Measurements from ENCODE around the gene PRPH.
"Not testable (repeated sequence)": the region's sequence is repeated elsewhere in the genome, so short reads cannot be mapped to it uniquely, and the experiment has no call there.

The PRPH gene

GRCh38 chr12:49301760-49302159, 6.8 kb downstream of the PRPH start:
- DNase-seq (ENCODE audit: low spot score): no peak

- no peak for DNase-seq (ENCODE audit: low spot score)
Observed at GRCh38 chr12:49304161-49304560, 9.2 kb downstream of the PRPH start.

GRCh38 chr12:49305762-49306510, 11.0 kb downstream of the PRPH start:
- DNase-seq (ENCODE audit: low spot score): no peak

- no peak for DNase-seq (ENCODE audit: low spot score)
Observed at GRCh38 chr12:49309386-49309785, 14.4 kb downstream of the PRPH start.

- DNase-seq (ENCODE audit: low spot score): not testable (repeated sequence)
Observed at GRCh38 chr12:49310451-49311000, 15.6 kb downstream of the PRPH start.

GRCh38 chr12:49314811-49315210, 19.9 kb downstream of the PRPH start:
- DNase-seq (ENCODE audit: low spot score): no peak

GRCh38 chr12:49317118-49317517, 22.2 kb downstream of the PRPH start:
- not testable (repeated sequence) for DNase-seq (ENCODE audit: low spot score)

- not testable (repeated sequence) for DNase-seq (ENCODE audit: low spot score)
Observed at GRCh38 chr12:49320411-49321103, 25.6 kb downstream of the PRPH start.

GRCh38 chr12:49322367-49322707, 27.4 kb downstream of the PRPH start:
- DNase-seq (ENCODE audit: low spot score): no peak

- DNase-seq (ENCODE audit: low spot score): peak; percentile 98
Observed at GRCh38 chr12:49322708-49323523, 28.0 kb downstream of the PRPH start, which contains the start of gene TROAP. TSS of gene TROAP (plus strand) at chr12:49323255. CDS start at chr12:49323609, 354 bp downstream.

GRCh38 chr12:49323524-49324097, 28.7 kb downstream of the PRPH start:
- no peak for DNase-seq (ENCODE audit: low spot score)

- DNase-seq (ENCODE audit: low spot score): no peak
Observed at GRCh38 chr12:49325606-49326005, 30.7 kb downstream of the PRPH start.

- no peak for DNase-seq (ENCODE audit: low spot score)
Observed at GRCh38 chr12:49327368-49327767, 32.4 kb downstream of the PRPH start.

GRCh38 chr12:49327887-49328286, 32.9 kb downstream of the PRPH start:
- DNase-seq (ENCODE audit: low spot score): no peak

- DNase-seq (ENCODE audit: low spot score): no peak
Observed at GRCh38 chr12:49328816-49329215, 33.9 kb downstream of the PRPH start.

GRCh38 chr12:49330032-49330619, 35.2 kb downstream of the PRPH start:
- DNase-seq (ENCODE audit: low spot score): no peak

- no peak for DNase-seq (ENCODE audit: low spot score)
Observed at GRCh38 chr12:49330631-49331379, 35.9 kb downstream of the PRPH start.

- DNase-seq (ENCODE audit: low spot score): peak; percentile 68
Observed at GRCh38 chr12:49331380-49332222, 36.7 kb downstream of the PRPH start.

- DNase-seq (ENCODE audit: low spot score): no peak
Observed at GRCh38 chr12:49332441-49332861, 37.5 kb downstream of the PRPH start.

GRCh38 chr12:49332891-49333371, 38.0 kb downstream of the PRPH start:
- no peak for DNase-seq (ENCODE audit: low spot score)

Data from globus pallidus (tissue), 1 donor.